ENCODE measurements around the gene PROB1.

PROB1 gene

DNA sequence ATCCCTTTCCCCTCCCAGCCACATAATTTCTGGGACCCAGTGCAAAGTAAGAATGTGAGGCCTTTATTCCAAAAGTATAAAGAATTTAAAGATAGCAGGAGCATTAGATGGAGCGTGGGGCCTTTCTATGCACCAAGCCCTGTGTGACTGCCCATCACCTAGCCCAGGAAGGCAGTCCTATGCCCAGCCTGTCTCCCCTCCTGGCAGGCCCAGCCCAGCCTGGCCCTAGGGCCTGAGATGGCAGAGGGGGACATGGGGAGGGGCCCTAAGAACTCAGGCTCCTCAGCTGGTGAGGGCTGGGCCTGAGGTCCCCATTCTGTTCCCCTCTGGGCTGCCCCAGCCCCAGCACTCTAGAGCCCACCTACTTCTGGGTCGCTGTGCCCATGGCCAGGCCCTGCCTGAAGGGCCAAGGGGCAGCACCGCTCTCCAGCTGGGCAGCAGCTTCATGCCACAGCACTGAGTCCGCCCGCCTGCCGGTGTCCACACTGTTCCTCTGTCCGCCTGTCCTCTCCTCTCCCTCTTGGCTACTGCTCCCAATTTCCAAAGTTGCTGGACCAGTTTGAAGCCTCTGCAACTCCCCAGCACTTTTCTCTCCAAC, 10.8 kb downstream of the PROB1 start:
- no peak for ATAC-seq (ENCODE audit: low read depth)

DNA sequence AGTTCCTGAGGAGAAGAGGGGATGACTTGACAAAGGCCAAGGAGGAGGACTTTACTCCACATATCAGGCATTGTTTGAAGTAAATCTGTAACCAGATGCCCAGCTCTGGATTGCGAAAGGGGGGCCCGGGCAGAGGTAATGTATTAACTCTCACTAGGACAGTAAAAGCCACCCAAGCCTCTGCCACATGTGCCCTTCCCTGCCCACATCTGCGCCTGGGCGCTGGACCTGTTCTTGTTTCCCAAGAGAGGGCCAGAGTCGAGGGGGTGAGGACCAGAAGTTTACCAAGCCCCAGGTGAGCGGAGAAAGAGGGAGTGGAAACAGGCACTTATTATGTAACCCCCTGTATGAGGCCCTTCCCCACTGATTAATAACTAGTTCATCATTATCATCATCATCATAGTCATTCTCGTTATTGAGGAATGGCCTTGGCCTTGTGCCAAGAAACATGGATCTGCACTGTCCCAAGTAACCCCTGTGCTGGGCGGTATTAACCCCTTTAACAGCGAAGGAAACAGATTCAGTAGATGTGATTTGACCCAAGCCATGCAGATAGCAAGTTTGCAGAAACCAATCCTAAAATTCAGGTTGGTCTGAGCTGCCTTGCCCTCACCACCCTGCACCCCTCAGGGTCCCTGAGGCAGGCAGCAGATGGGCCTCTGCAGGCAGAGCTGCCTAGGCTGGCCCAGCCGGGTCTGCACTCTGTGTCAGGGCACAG, 11.5 kb downstream of the PROB1 start, which contains the start of gene SLC23A1:
Gene SLC23A1, minus strand, starts transcription at position 23 of the 718 bp plus-strand sequence. CDS start 44 bp downstream, outside the sequence.
- H3K27ac Mint-ChIP-seq: peak within 1 kb of the TSS; percentile 45
- peaks cover 1% of the 10 kb centered on the region for H3K36me3 Mint-ChIP-seq
- no peak for ATAC-seq (ENCODE audit: low read depth)
- no peaks in the 10 kb centered on the region for H3K9me3 Mint-ChIP-seq
- no peak for DNase-seq (ENCODE audit: low spot score in 2 of 2)
- peaks cover 40% of the 10 kb centered on the region for H3K4me1 Mint-ChIP-seq
- no peaks in the 10 kb centered on the region for H3K27me3 Mint-ChIP-seq
- no peak within 1 kb of the TSS for H3K4me3 Mint-ChIP-seq

More for the DNA sequence above, 10.8 kb downstream of the PROB1 start:
- H3K36me3 Mint-ChIP-seq: peaks cover 1% of the 10 kb centered on the region
- H3K9me3 Mint-ChIP-seq: no peaks in the 10 kb centered on the region
- DNase-seq (ENCODE audit: low spot score in 2 of 2): no peak
- H3K27me3 Mint-ChIP-seq: no peaks in the 10 kb centered on the region
- H3K4me3 Mint-ChIP-seq: peak overlapping the region; percentile 6
- peak overlapping the region; percentile 45 for H3K27ac Mint-ChIP-seq
- peaks cover 42% of the 10 kb centered on the region for H3K4me1 Mint-ChIP-seq

DNA sequence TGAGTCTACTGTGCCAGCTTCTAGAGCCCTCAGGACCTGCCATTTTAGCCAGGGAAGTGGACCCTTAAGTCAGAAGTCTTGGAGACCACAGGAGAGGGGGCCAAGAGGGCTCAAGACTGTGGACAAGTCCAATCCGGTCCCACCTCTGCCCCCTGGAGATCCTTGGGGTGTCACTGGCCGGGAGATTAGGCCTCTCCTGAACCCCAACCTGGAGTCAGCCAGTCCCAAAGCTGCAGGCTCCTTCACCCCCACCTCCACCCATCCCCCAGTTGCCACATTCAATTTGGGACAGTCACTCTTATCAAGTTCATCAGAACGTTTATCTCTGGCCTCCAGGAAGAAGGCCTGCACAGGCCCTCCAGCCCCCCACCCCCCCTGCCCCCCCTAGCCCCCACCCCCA, 12.1 kb downstream of the PROB1 start:
- DNase-seq (ENCODE audit: low spot score in 2 of 2) (no peak), ATAC-seq (ENCODE audit: low read depth) (no peak)
- Mint-ChIP-seq H3K4me1 (peaks cover 34% of the 10 kb centered on the region), H3K27ac (no peak overlapping the region), H3K27me3 (no peaks in the 10 kb centered on the region), H3K9me3 (no peaks in the 10 kb centered on the region), H3K4me3 (no peak overlapping the region), H3K36me3 (peaks cover 1% of the 10 kb centered on the region)

DNA sequence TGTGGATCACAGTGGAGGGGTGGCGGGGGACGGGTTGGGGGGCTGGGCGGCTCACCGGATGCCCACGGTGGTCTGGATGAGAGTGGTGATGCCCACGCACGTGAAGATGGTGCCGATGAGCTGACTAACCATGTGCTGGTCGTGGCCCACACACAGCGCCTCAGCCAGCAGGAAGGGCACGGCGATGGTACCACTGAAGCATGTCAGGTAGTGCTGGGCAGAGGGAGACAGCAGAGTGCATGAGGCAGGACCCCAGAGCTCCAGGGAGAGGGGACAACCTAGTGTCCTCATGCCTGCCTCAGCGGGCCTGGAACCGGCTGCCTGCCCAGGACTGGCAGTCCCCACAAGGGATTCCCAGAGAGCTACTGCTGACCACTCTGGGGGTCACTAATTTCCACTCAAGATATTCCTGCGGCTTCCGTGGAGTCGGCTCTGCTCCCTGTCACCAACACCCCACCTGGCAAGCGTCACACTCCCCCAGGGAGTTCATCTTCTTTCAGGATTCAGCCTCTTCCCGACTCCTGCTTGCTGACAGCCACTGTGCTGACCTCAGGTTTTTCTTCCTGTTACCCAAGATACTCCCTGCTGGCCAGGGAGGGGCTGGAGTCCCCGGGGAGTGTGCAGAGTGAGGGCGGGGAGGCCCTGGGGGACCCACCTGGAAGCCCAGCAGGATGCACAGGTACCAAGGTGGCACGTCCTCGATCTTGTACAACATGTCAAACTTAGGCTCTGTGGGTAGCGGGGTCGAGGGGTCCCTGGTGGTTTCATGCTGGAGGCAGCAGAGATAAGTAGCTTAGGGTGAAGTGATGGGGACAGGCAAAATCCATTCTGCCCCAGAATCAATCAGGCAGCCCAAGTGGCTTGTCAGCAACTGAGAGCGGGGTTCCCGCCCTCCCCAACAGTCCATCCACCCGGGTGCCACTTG, 12.8 kb downstream of the PROB1 start:
- Mint-ChIP-seq H3K4me3 (no peak overlapping the region), H3K4me1 (peaks cover 32% of the 10 kb centered on the region), H3K27me3 (no peaks in the 10 kb centered on the region), H3K27ac (no peak overlapping the region), H3K9me3 (no peaks in the 10 kb centered on the region), H3K36me3 (peaks cover 5% of the 10 kb centered on the region)
- no peak for DNase-seq (ENCODE audit: low spot score in 2 of 2)
- ATAC-seq (ENCODE audit: low read depth): no peak

DNA sequence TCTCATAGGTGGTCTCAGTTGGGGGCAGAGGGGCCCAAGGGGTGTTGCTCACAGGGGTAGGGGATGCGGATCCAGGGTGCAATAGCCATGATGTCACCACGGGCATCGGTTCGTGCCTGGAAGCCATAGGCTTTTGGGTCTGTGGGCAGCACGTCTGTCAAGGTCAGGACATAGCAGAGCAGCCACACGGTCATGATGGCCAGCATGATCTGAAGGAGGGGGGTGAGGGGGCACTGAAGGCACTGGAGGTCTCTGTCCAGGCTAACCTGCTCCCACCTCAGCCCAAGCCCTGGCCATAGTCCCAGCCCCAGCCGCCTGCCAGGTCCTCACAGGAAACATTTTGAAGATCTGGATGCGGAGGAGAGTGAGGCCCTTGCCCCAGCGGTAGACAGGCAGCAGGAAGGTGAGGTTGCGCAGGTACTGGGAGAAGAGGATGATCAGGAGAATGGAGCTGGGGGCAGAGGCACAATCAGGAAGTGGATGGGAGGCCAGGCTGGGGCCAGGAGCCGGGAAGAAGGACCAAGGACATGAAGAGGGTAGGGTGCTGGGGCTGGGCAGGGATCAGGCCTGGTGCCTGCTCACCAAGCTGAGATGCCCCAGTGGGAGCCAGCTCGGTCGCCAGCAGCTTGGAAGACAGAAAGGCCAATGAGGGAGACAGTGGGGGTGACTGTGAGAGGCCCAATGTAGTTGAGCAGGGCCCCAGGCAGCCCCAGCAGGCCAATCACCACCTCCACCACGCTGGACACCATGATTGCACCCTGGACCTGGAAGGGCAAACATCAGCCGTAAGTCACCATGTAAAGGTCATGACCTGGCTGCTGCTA, 15.1 kb downstream of the PROB1 start:
- H3K4me1 Mint-ChIP-seq: peaks cover 19% of the 10 kb centered on the region
- no peak overlapping the region for H3K4me3 Mint-ChIP-seq
- no peaks in the 10 kb centered on the region for H3K9me3 Mint-ChIP-seq
- DNase-seq (ENCODE audit: low spot score in 2 of 2) (no peak), ATAC-seq (ENCODE audit: low read depth) (no peak)
- H3K27me3 Mint-ChIP-seq: no peaks in the 10 kb centered on the region
- H3K27ac Mint-ChIP-seq: no peak overlapping the region
- H3K36me3 Mint-ChIP-seq: peaks cover 5% of the 10 kb centered on the region

DNA sequence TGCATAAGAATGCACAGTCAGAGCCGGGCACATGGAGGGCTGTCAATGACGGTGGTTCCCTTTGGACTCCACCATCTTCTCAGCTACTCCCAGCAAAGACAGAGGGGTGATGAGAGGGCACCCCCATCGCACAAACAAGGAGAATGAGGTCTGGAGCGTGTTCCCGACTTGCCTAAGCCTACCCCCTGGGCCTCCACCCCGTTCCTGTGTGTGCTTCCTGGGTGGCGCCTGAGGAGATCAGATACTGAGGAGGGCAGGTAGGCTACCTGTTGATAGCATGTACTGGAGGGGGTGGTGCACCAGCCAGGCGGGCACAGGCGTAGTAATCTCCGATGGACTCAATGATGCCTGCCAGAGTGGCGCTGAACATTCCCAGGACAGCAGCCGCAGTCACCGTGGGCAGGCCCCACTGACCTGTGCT, 16.0 kb downstream of the PROB1 start:
- Mint-ChIP-seq H3K9me3 (no peaks in the 10 kb centered on the region), H3K4me1 (peaks cover 13% of the 10 kb centered on the region), H3K4me3 (no peak overlapping the region), H3K27me3 (no peaks in the 10 kb centered on the region), H3K36me3 (peaks cover 5% of the 10 kb centered on the region), H3K27ac (no peak overlapping the region)
- ATAC-seq (ENCODE audit: low read depth) (no peak), DNase-seq (ENCODE audit: low spot score in 2 of 2) (no peak)

DNA sequence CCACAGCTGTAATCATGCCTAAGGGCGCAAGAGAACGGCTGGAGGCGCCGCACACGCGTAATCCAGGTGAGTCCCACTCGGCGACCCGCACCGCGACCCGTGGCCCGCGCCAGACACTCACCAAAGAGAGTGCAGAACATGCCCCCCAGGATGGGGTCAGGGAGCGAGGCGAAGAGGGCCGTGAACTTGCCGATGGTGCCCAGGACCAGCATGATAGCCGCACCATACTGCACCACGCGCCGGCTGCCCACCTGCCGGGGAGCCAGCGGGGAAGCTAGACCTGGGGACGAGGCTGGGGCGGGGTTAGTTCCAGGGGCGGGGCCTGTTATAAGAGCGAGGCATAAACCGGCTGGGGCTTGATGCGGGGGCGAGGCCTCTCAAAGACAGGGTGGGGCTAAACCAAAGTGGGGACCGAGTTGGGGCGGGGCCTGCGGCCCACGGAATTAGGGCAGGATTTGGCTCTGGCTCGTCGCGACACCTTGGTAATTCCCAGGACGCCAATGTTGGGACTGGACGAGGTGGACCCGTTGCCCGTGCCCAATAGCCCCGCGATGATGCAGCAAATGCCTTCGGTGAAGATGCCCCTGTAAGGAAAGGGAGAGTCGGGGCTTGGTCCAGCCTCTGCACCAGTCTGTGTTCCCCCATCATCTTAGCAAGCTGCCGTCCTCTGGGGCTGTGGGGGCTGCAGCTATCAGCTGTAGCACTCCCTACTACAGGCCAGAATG, 16.6 kb downstream of the PROB1 start:
- no peaks in the 10 kb centered on the region for H3K9me3 Mint-ChIP-seq
- no peak for DNase-seq (ENCODE audit: low spot score in 2 of 2)
- no peaks in the 10 kb centered on the region for H3K27me3 Mint-ChIP-seq
- H3K27ac Mint-ChIP-seq: no peak overlapping the region
- no peak for ATAC-seq (ENCODE audit: low read depth)
- peaks cover 5% of the 10 kb centered on the region for H3K36me3 Mint-ChIP-seq
- peaks cover 12% of the 10 kb centered on the region for H3K4me1 Mint-ChIP-seq
- H3K4me3 Mint-ChIP-seq: no peak overlapping the region

DNA sequence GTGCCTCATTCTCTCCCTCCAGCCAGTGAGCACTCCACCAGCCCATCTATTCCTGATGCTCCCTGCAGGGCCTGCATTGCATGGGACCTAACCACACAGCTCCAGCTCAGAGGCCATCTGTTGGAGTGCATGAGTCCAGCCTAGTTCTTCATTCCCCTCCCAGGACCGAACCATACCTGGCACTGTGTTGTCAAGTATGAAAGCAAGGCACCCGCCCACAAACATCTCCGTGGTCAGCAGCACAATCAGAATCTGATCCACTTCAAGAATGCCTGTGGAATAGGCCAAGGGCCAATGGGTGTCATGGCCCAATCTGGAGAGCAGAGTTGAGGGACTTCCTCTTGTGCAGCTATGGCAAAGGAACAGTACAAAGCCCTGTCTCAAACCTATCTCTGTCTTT, 17.7 kb downstream of the PROB1 start:
- ATAC-seq (ENCODE audit: low read depth): no peak
- DNase-seq (ENCODE audit: low spot score in 2 of 2): no peak
- peaks cover 7% of the 10 kb centered on the region for H3K4me1 Mint-ChIP-seq

DNA sequence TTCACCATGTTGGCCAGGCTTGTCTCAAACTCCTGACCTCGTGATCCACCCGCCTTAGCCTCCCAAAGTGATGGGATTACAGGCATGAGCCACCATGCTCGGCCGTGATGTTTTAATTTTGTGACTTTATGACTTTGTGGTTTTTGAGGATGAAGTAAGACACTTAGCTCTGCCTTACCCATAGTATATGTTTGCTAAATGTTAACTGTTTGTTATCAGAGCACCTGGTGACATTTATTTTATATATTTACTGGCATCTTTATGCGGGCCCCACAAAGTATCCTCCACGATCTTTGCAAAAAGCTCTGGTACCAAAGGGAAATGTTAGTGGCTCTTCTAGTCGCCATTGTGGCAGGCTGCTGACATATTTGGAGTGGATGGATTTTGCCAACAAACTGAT, 18.5 kb downstream of the PROB1 start:
- no peaks in the 10 kb centered on the region for H3K27me3 Mint-ChIP-seq
- no peak overlapping the region for H3K27ac Mint-ChIP-seq
- ATAC-seq (ENCODE audit: low read depth): no peak
- H3K4me1 Mint-ChIP-seq: peaks cover 2% of the 10 kb centered on the region
- DNase-seq (ENCODE audit: low spot score in 2 of 2): no peak
- no peak overlapping the region for H3K4me3 Mint-ChIP-seq
- H3K36me3 Mint-ChIP-seq: peaks cover 5% of the 10 kb centered on the region
- H3K9me3 Mint-ChIP-seq: no peaks in the 10 kb centered on the region

More for the DNA sequence above, 17.7 kb downstream of the PROB1 start:
- no peak overlapping the region for H3K27ac Mint-ChIP-seq
- H3K27me3 Mint-ChIP-seq: no peaks in the 10 kb centered on the region
- H3K36me3 Mint-ChIP-seq: peaks cover 5% of the 10 kb centered on the region
- no peaks in the 10 kb centered on the region for H3K9me3 Mint-ChIP-seq
- no peak overlapping the region for H3K4me3 Mint-ChIP-seq

DNA sequence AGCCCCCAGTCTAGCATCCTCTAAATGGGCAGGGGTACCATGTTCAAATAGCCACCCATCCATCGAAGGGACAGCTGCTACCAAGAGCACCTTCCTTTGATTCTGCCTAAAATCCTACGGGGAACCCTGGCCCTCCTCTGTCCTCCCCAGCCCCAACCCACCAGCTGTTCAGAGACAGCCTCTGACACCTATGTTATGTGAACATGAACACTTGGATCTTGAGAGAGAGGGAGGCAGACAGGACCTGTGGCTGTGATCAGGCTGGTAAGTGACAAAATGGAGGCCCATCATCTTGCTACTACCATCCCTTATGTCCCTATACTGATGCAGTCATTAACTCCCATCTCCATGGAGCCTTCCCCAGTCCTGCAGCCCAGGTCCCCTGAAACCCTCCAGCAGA, 20.0 kb downstream of the PROB1 start:
- Mint-ChIP-seq H3K9me3 (no peaks in the 10 kb centered on the region), H3K4me1 (peaks cover 2% of the 10 kb centered on the region), H3K27ac (no peak overlapping the region), H3K4me3 (no peak overlapping the region), H3K36me3 (peaks cover 5% of the 10 kb centered on the region), H3K27me3 (no peaks in the 10 kb centered on the region)
- ATAC-seq (ENCODE audit: low read depth) (no peak), DNase-seq (ENCODE audit: low spot score in 2 of 2) (no peak)

DNA sequence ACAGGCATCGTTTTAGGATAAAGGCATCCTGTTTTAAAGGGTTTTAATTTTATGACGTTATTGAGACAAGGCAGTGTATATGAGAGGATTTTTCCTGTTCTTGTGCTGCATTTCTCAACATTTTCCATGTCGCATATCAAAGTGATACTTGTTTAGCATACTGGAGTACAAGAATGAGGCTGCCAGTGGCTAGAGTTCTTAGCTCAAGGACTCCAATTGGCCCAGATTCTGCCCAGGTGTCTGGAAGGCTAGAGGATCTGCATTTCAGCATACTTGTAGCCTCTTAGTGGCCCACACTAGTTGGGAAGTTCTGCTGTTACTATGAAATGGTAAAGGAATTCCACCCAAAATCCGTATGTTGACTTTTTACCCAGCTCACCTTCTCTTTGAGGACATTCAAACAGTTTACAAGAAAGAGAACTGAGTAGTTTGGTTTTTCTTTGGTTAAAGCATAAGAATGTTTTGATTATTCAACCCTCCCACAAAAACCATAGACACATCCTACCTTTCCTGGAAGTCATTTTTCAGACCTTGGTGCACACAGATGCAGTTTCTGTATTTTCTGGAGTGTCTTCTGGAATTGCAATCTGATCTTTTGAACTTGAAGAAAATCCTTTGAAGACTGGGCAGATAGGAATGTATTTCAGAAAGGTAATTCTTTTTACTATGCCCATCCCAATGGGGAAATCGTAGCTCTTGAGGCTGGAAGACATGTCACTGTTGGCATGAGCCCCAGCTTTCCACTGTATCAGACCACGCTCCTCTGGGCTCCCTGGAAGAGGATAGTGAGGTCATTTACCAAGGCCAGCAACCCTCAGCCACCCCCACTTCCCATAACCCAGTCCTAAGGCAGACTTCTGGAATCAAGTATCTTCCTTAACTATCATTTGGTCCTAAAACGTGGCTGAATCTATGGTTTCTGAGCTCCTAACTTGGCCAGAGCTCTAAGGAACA, 23.1 kb downstream of the PROB1 start:
- H3K27ac Mint-ChIP-seq: peak overlapping the region; percentile 53
- no peak for DNase-seq (ENCODE audit: low spot score in 2 of 2)
- H3K36me3 Mint-ChIP-seq: peaks cover 2% of the 10 kb centered on the region
- no peaks in the 10 kb centered on the region for H3K27me3 Mint-ChIP-seq
- ATAC-seq (ENCODE audit: low read depth): no peak
- H3K9me3 Mint-ChIP-seq: no peaks in the 10 kb centered on the region
- H3K4me3 Mint-ChIP-seq: no peak overlapping the region
- peaks cover 2% of the 10 kb centered on the region for H3K4me1 Mint-ChIP-seq

DNA sequence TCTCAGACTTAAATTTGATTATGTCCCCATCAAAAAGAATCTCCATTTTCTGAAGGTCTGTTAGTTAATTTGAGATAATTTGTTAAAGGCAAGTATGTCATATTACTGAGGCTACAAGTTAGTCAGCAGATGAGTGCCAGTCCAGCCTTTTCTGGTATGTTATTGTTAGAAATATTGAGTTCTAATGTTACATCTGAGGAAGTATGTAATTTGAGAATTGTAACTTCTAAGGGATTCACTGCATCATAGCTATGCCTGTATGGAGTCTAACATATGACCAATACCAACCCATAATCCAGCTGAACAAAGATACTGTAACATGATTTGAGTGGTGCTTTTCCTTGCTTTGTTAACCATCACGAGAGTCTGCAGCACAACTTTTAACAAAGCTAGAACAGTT, 25.7 kb downstream of the PROB1 start:
- Mint-ChIP-seq H3K36me3 (peaks cover 5% of the 10 kb centered on the region), H3K4me3 (no peak overlapping the region), H3K27me3 (no peaks in the 10 kb centered on the region)

More for the DNA sequence above, 25.7 kb downstream of the PROB1 start:
- ATAC-seq (ENCODE audit: low read depth): no peak
- Mint-ChIP-seq H3K27ac (no peak overlapping the region), H3K9me3 (no peaks in the 10 kb centered on the region), H3K4me1 (peaks cover 2% of the 10 kb centered on the region)
- no peak for DNase-seq (ENCODE audit: low spot score in 2 of 2)

All from memory B cell (primary cell).